Gastroesophageal sphincter (tissue), 4 donors: ENCODE results near the gene UNC93B1. TPM values are rescaled to one million over a fixed set of nuclear protein-coding genes. Genes with fewer than 3 reads are reported as not detected.

ENCODE experiments used
- ATAC-seq: fragments of 150-250 bp; one replicate; pipeline ENCODE4 v1.9.1; 2016; ENCODE audit warnings: mild to moderate bottlenecking, moderate library complexity
- H3K27ac ChIP-seq, 4 donors: fragments of 200-600 bp; sonication (generic) in 3 of 4; 1 replicate in 3 of 4; 2 replicates in 1 of 4; pipeline ENCODE4 v1.5.1; 2016 to 2019
- H3K27me3 ChIP-seq: fragments of 200-600 bp; sonication (generic); one replicate; pipeline ENCODE4 v1.5.1; 2019
- H3K36me3 ChIP-seq, 2 donors: fragments of 200-600 bp; sonication (generic); one replicate each; pipeline ENCODE4 v1.5.1; 2019; ENCODE audit warnings: control low read depth in 1 of 2
- H3K4me1 ChIP-seq, 3 donors: fragments of 200-600 bp; sonication (generic); 1 replicate in 2 of 3; 2 replicates in 1 of 3; pipeline ENCODE4 v1.5.1; 2016 to 2019; ENCODE audit warnings: control low read depth in 2 of 3
- H3K4me3 ChIP-seq, 2 donors: fragments of 200-600 bp; sonication (generic); one replicate each; pipeline ENCODE4 v1.5.1; 2019; ENCODE audit warnings: mild to moderate bottlenecking in 1 of 2, moderate library complexity in 1 of 2
- H3K9me3 ChIP-seq, 3 donors: fragments of 200-600 bp; sonication (generic); one replicate each; pipeline ENCODE4 v1.5.1; 2017 to 2019; ENCODE audit warnings: control low read depth in 2 of 3
- CTCF ChIP-seq, 4 experiments: fragments of 200-600 bp in 2 of 4; fragments of 450-650 bp in 2 of 4; sonication (generic) in 1 of 4; IDR thresholded peaks; one replicate each; pipeline ENCODE4 v1.5.1; 2017 to 2019; ENCODE audit warnings: antibody characterized with exemption in 4 of 4, mild to moderate bottlenecking in 2 of 4, moderate library complexity in 2 of 4
- EP300 ChIP-seq: sonication (generic); formaldehyde crosslinking; IDR thresholded peaks from one replicate; pipeline ENCODE4 v1.6.1; 2017; ENCODE audit warnings: antibody characterized with exemption, mild to moderate bottlenecking
- POLR2A ChIP-seq, 2 donors: fragments of 450-650 bp; IDR thresholded peaks; one replicate each; pipeline ENCODE4 v1.6.1; 2017; ENCODE audit warnings: antibody characterized with exemption in 2 of 2, mild to moderate bottlenecking in 2 of 2, moderate library complexity in 1 of 2
- POLR2AphosphoS5 ChIP-seq: sonication (generic); formaldehyde crosslinking; IDR thresholded peaks from one replicate; pipeline ENCODE4 v1.6.1; 2017; ENCODE audit warnings: antibody characterized with exemption
- WGBS, 2 donors: methylation state at CpG; one replicate each; pipeline ENCODE4 v1.1.5; 2018; ENCODE audit warnings: low coverage in 1 of 2; 5-methylcytosine and 5-hydroxymethylcytosine counted together
- total RNA-seq, 4 donors: library from RNA; depleted of rRNA; stranded (reverse); fragments of >200 nt; gene quantifications; one replicate each; pipeline ENCODE4 v1.1.0, GENCODE V29; 2016

Gene UNC93B1
- total RNA-seq, 4 donors from 2014 or later, result 12.6 to 33.0 (median 26.1) TPM

DNA sequence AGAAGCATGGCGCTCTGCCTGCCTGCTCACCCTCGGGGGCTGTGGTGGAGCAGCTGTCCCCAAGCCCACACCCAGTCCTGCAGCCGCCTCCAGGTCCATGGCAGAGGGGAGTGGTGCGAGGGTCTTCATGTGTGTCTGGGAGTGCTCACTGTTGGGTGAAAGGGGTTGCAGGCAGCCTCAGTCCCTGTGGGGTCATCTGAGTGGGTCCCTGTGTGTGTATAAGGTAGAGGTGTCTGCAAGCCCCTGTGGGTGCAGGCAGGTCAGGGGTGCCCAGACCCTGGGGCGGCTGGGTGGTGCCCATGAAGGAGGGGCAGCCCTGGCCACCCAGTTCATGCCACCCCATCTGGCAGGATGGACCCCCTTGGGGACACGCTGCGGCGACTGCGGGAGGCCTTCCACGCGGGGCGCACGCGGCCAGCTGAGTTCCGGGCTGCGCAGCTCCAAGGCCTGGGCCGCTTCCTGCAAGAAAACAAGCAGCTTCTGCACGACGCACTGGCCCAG is 11.1 kb upstream of the UNC93B1 start:
- Histone ChIP-seq H3K4me3 (no peak overlapping the region), H3K4me1 (peaks cover 0 to 58% (median 11%) of the 10 kb centered on the region in 3 donors), H3K36me3 (peaks cover 0 to 7% of the 10 kb centered on the region in 2 donors), H3K9me3 (no peaks in the 10 kb centered on the region), H3K27ac (peak overlapping the region in 2 of 4 donors; percentile 53 to 62), H3K27me3 (no peaks in the 10 kb centered on the region)
- ATAC-seq, result no peak
- TF ChIP-seq EP300 (no peak), POLR2A (IDR thresholded peaks at IDR 0.05) (no peak), POLR2AphosphoS5 (no peak), CTCF (IDR thresholded peaks at IDR 0.05) (no peak)
- no CpG with 5 or more reads among the region's 19 CpGs for WGBS, 2 donors

DNA sequence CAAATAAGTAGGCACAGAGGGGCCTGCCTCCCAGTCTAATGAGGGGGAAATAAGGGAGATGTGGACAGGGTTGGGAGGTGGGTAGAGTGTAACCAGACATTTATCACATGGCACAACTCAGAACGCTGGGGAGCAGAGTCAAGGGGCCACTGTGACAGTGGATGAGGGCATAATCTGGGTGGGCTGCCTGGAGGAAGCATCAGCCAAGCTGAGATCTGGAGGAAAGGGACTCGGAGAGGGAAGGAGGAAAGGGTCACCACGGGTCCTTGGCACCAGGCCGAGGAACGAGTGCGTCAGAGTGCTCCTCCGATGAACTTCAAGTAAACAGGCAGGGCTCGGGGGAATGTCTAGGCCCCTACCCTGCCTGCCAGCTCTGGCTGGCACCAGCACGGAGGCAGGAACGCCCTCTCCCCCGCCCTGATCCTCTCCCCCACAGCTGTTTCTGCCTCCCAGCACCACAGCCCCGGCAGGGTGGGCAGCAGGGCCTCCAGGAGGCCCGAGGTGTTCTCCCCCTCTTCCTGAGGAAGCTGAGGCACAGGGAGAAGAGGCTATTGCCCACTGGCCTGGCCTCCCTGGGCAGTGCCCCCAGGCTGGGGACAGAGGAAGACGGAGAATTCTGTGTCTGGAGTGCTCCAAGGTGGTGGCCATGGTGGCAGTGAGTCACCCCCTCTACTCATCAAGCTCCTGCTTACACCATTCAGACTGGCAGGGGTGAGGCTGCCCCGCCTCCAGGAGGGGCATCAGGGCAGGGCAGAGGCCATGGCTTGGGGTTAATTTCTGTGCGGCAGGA is 10.5 kb upstream of the UNC93B1 start:
- TF ChIP-seq EP300 (no peak), CTCF (IDR thresholded peaks at IDR 0.05) (no peak), POLR2AphosphoS5 (peak; percentile 51), POLR2A (IDR thresholded peaks at IDR 0.05) (no peak)
- peaks cover 0 to 65% (median 15%) of the 10 kb centered on the region in 3 donors for H3K4me1 ChIP-seq
- ATAC-seq, result no peak
- 46 to 67% methylated on average over 1 to 7 of the region's 16 CpGs for WGBS, 2 donors
- H3K27ac ChIP-seq, result peak overlapping the region in 3 of 4 donors; percentile 29 to 62 (median 53)
- H3K36me3 ChIP-seq, result peaks cover 0 to 3% of the 10 kb centered on the region in 2 donors
- no peaks in the 10 kb centered on the region for H3K27me3 ChIP-seq
- H3K9me3 ChIP-seq, result no peaks in the 10 kb centered on the region
- no peak overlapping the region for H3K4me3 ChIP-seq

DNA sequence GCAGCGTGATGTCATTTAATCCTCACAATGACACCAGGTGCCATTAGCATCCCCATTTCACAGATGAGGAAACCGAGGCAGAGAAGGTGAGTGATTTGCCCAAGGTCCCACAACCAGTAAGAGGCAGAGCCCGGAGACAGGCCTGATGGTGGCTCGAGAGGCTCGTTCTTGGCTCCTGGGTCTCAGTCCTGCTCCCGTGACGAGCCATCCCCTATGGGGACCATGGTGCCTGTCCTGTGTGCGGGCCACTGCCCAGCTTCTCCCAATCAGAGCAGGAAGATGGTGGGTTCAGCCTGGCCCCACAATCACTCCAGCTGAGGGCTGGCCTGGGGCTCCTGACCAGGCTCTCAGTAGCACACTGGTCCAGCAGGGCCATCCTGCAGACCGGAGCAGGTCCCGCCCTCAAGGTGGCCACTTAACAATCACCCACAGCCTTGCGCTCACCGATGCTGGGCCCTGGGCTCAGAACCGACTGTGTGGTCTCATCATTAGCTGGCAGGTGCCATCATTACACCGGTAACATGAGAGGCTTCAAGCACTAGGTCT is 9.8 kb upstream of the UNC93B1 start:
- H3K27ac ChIP-seq, result peak overlapping the region in 3 of 4 donors; percentile 29 to 62 (median 53)
- H3K4me3 ChIP-seq, result no peak overlapping the region
- peaks cover 0 to 68% (median 15%) of the 10 kb centered on the region in 3 donors for H3K4me1 ChIP-seq
- no peak for TF ChIP-seq CTCF (IDR thresholded peaks at IDR 0.05)
- TF ChIP-seq POLR2AphosphoS5, result no peak
- H3K36me3 ChIP-seq, result no peaks in the 10 kb centered on the region
- no peak for ATAC-seq
- no CpG with 5 or more reads among the region's 14 CpGs for WGBS, 2 donors
- no peaks in the 10 kb centered on the region for H3K9me3 ChIP-seq
- no peaks in the 10 kb centered on the region for H3K27me3 ChIP-seq

- H3K36me3 ChIP-seq, result no peaks in the 10 kb centered on the region
- no peak for ATAC-seq
- no peaks in the 10 kb centered on the region for H3K9me3 ChIP-seq
- H3K27me3 ChIP-seq, result no peaks in the 10 kb centered on the region
- H3K4me3 ChIP-seq, result no peak overlapping the region
- peaks cover 0 to 75% (median 15%) of the 10 kb centered on the region in 3 donors for H3K4me1 ChIP-seq
- TF ChIP-seq POLR2A (IDR thresholded peaks at IDR 0.05) (no peak), CTCF (IDR thresholded peaks at IDR 0.05) (no peak), POLR2AphosphoS5 (peak; percentile 8)
- WGBS, 2 donors, result 82% methylated on average over 3 of the region's 16 CpGs; no CpG with 5 or more reads in 1 of the 2 donors
- peak overlapping the region in 3 of 4 donors; percentile 43 to 87 (median 57) for H3K27ac ChIP-seq
Observed at GRCh38 chr11:68012843-68013610, 9.1 kb upstream of the UNC93B1 start.
